A549 (cell line): ENCODE results near the gene LIMA1.

Experiments used
- BHLHE40 ChIP-seq: IDR thresholded peaks from 2 replicates; pipeline ENCODE4 v1.6.1; 2012; ENCODE audit warnings: low read depth, low read length, inconsistent platforms
- CTCF ChIP-seq: fragments of >200 bp; sonication (Bioruptor Twin); formaldehyde crosslinking; IDR thresholded peaks from 3 replicates; pipeline ENCODE4 v1.5.1; 2016
- NR3C1 ChIP-seq: fragments of >200 bp; sonication (Bioruptor Twin); formaldehyde crosslinking; IDR thresholded peaks from 3 replicates; pipeline ENCODE4 v1.6.1; 2017
- POLR2A ChIP-seq: IDR thresholded peaks from 2 replicates; pipeline ENCODE4 v1.6.1; 2012; ENCODE audit warnings: mild to moderate bottlenecking, low read length

- TF ChIP-seq POLR2A, result no peak
- TF ChIP-seq NR3C1, result no peak
- no peak for TF ChIP-seq BHLHE40
- TF ChIP-seq CTCF, result no peak
Observed at GRCh38 chr12:50164963-50165362, 118.4 kb downstream of the LIMA1 start.
